Calu3 (cell line): ENCODE measurements around the gene NTF4. TPM values are rescaled to one million over a fixed set of nuclear protein-coding genes. Genes with fewer than 3 reads are reported as not detected.

Experiments
- BruUV-seq: library from RNA; stranded (reverse); fragments of 400-500 nt; replicated peaks from 2 replicates; lab custom pipeline; 2021; lab: Mats Ljungman, UMichigan
- CTCF ChIA-PET: fragments of 300-600 bp; sonication (Branson Sonifier 250); formaldehyde crosslinking; loops from one replicate; lab custom pipeline; 2022; ENCODE audit warnings: antibody characterized with exemption; lab: Charles Lee
- DNase-seq: peaks from one replicate; pipeline ENCODE4 v3.0.0; 2022
- H3K27ac Mint-ChIP-seq: one replicate; pipeline ENCODE4 v1.8.0; 2022; ENCODE audit warnings: mixed read lengths; ENCODE audit not compliant: unreplicated experiment
- H3K27me3 Mint-ChIP-seq: one replicate; pipeline ENCODE4 v1.8.0; 2022; ENCODE audit warnings: mixed read lengths; ENCODE audit not compliant: unreplicated experiment
- H3K36me3 Mint-ChIP-seq: one replicate; pipeline ENCODE4 v1.8.0; 2022; ENCODE audit warnings: mild to moderate bottlenecking, moderate library complexity, mixed read lengths; ENCODE audit not compliant: insufficient read depth, unreplicated experiment
- H3K4me1 Mint-ChIP-seq: one replicate; pipeline ENCODE4 v1.8.0; 2022; ENCODE audit warnings: mild to moderate bottlenecking, low read depth, mixed read lengths; ENCODE audit not compliant: unreplicated experiment
- H3K4me3 Mint-ChIP-seq: one replicate; pipeline ENCODE4 v1.8.0; 2022; ENCODE audit warnings: mild to moderate bottlenecking, low read depth, moderate library complexity, mixed read lengths; ENCODE audit not compliant: unreplicated experiment
- H3K9me3 Mint-ChIP-seq: one replicate; pipeline ENCODE4 v1.8.0; 2022; ENCODE audit warnings: low read depth, mixed read lengths; ENCODE audit not compliant: unreplicated experiment
- CTCF ChIP-seq: fragments of 200-600 bp; IDR thresholded peaks from one replicate; pipeline ENCODE4 v1.8.0; 2022; ENCODE audit warnings: antibody characterized with exemption; ENCODE audit not compliant: unreplicated experiment
- intact Hi-C: fragments of 100-400 bp; cut with micrococcal nuclease; formaldehyde crosslinking; loops from one replicate; pipeline ENCODE4 v1.10.0; 2022; ENCODE audit not compliant: unreplicated experiment
- total RNA-seq: library from RNA; stranded (reverse); gene quantifications from 2 replicates; pipeline ENCODE4 v1.2.3, GENCODE V29; 2022

NTF4 gene
- total RNA-seq, 1 experiment from 2014 or later, result 0.83 TPM

- BruUV-seq, result no TSS peak
- Mint-ChIP-seq H3K9me3 (no peaks in the 10 kb centered on the region), H3K27me3 (no peaks in the 10 kb centered on the region), H3K4me1 (peaks cover 6% of the 10 kb centered on the region), H3K4me3 (no peak overlapping the region), H3K36me3 (peaks cover 85% of the 10 kb centered on the region), H3K27ac (no peak overlapping the region)
- no peak for TF ChIP-seq CTCF
- CTCF ChIA-PET, result no interaction called here
- no peak for DNase-seq
- intact Hi-C loops, result no loop called here
Measured at GRCh38 chr19:49014123-49014869, 50.3 kb downstream of the NTF4 start.

GRCh38 chr19:49011194-49011593, 53.4 kb downstream of the NTF4 start:
- BruUV-seq, result no TSS peak
- Mint-ChIP-seq H3K27me3 (no peaks in the 10 kb centered on the region), H3K4me3 (no peak overlapping the region), H3K9me3 (no peaks in the 10 kb centered on the region), H3K27ac (no peak overlapping the region), H3K4me1 (no peaks in the 10 kb centered on the region), H3K36me3 (peaks cover 70% of the 10 kb centered on the region)
- CTCF ChIA-PET, result no interaction called here
- intact Hi-C loops, result no loop called here
- no peak for DNase-seq
- no peak for TF ChIP-seq CTCF

Other genes starting within 250 kb of the NTF4 start
- gene HSD17B14, start 228.3 kb downstream of the NTF4 start, total RNA-seq, result 2.6 and 5.7 TPM in 2 replicates
- gene PLEKHA4, start 196.2 kb downstream of the NTF4 start, total RNA-seq, result 57.6 and 72.2 TPM in 2 replicates
- 118 TPM in 2 replicates for gene PPP1R15A, start 192.4 kb downstream of the NTF4 start, total RNA-seq
- gene TULP2, start 166.1 kb downstream of the NTF4 start, total RNA-seq, result not detected in 2 replicates
- gene NUCB1, start 164.5 kb downstream of the NTF4 start, total RNA-seq, result 162 and 173 TPM in 2 replicates
- gene DHDH, start 131.1 kb downstream of the NTF4 start, total RNA-seq, result 2.1 and 5.3 TPM in 2 replicates
- gene BAX, start 109.9 kb downstream of the NTF4 start, total RNA-seq, result 141 and 147 TPM in 2 replicates
- gene FTL, start 99.5 kb downstream of the NTF4 start, total RNA-seq, result 1,459 and 1,979 TPM in 2 replicates
- 59.6 and 64.7 TPM in 2 replicates for gene GYS1, start 71.5 kb downstream of the NTF4 start, total RNA-seq
- 184 and 199 TPM in 2 replicates for gene RUVBL2, start 70.9 kb downstream of the NTF4 start, total RNA-seq
- 1.1 TPM in 1 of 2 replicates, not detected in the other for gene LHB, start 47.7 kb downstream of the NTF4 start, total RNA-seq
- gene CGB3, start 40.5 kb downstream of the NTF4 start, total RNA-seq, result 1.1 TPM in 1 of 2 replicates, not detected in the other
- gene CGB2, start 32.9 kb downstream of the NTF4 start, total RNA-seq, result 0.52 TPM in 1 of 2 replicates, not detected in the other
- gene CGB1, start 27.9 kb downstream of the NTF4 start, total RNA-seq, result not detected in 2 replicates
- 2.6 and 3.3 TPM in 2 replicates for gene CGB5, start 21.0 kb downstream of the NTF4 start, total RNA-seq
- gene CGB8, start 15.7 kb downstream of the NTF4 start, total RNA-seq, result 0.54 and 0.56 TPM in 2 replicates
- 0.66 and 1.0 TPM in 2 replicates for gene CGB7, start 7.1 kb downstream of the NTF4 start, total RNA-seq
- not detected in 2 replicates for gene KCNA7, start 7.9 kb upstream of the NTF4 start, total RNA-seq
- 310 and 325 TPM in 2 replicates for gene SNRNP70, start 20.6 kb upstream of the NTF4 start, total RNA-seq
- 7.0 and 7.5 TPM in 2 replicates for gene LIN7B, start 49.6 kb upstream of the NTF4 start, total RNA-seq
- gene C19orf73, start 54.3 kb upstream of the NTF4 start, total RNA-seq, result 1.9 and 2.0 TPM in 2 replicates
- gene PPFIA3, start 54.7 kb upstream of the NTF4 start, total RNA-seq, result 4.9 and 6.0 TPM in 2 replicates
- gene HRC, start 90.6 kb upstream of the NTF4 start, total RNA-seq, result not detected in 2 replicates
- gene TRPM4, start 93.0 kb upstream of the NTF4 start, total RNA-seq, result 70.0 and 79.9 TPM in 2 replicates